ENCODE data around the gene STXBP1.

The STXBP1 gene

DNA sequence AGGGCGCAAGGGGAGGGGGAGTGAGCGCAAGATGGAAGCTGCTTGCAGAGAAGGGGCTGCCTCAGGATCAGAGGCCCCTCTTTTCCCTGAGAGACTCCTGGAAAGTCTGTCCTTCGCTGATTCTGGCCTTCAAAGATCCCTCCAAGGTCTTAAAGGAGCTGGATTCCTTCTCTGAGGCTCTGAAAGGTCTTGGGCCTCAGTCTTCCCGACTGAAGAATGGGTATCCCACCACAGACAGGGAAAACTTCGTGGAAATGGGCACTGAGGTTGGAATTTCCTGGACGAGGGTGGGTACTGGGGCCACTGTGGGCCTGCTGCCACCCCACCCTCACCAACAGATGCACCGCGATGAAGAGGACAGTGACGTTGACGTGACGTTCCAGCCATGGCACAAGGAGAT is 100.3 kb downstream of the STXBP1 start:
- Histone ChIP-seq H3K36me3 (ENCODE audit: low read length) (no peaks in the 10 kb centered on the region), H3K27ac (ENCODE audit: low read depth, low read length) (no peak overlapping the region), H3K4me2 (ENCODE audit: low read depth, low read length, poor library complexity, severe bottlenecking) (no peak overlapping the region), H4K20me1 (ENCODE audit: low read depth, low read length) (no peaks in the 10 kb centered on the region), H3K9me2 (replicated peaks; ENCODE audit: insufficient read depth, low read length) (no peaks in the 10 kb centered on the region), H3F3A (ENCODE audit: insufficient read depth) (no peaks in the 10 kb centered on the region), H3K27me3 (ENCODE audit: low read length) (no peaks in the 10 kb centered on the region), H3K79me2 (ENCODE audit: insufficient read depth, low read length) (no peaks in the 10 kb centered on the region), H3K9me3 (ENCODE audit: insufficient read depth, low read length) (no peaks in the 10 kb centered on the region; the same call in 1 of the 2 replicates), H3K4me3 (ENCODE audit: insufficient read depth, low read length, poor library complexity, severe bottlenecking) (no peak overlapping the region), H3K9ac (ENCODE audit: low read length) (no peak overlapping the region), H2AFZ (ENCODE audit: low read depth, low read length, severe bottlenecking) (no peak overlapping the region)
- TF ChIP-seq EZH2phosphoT487 (conservative IDR thresholded peaks at IDR 0.05; ENCODE audit: low read length): no peak
- TF ChIP-seq, protein P1, sequence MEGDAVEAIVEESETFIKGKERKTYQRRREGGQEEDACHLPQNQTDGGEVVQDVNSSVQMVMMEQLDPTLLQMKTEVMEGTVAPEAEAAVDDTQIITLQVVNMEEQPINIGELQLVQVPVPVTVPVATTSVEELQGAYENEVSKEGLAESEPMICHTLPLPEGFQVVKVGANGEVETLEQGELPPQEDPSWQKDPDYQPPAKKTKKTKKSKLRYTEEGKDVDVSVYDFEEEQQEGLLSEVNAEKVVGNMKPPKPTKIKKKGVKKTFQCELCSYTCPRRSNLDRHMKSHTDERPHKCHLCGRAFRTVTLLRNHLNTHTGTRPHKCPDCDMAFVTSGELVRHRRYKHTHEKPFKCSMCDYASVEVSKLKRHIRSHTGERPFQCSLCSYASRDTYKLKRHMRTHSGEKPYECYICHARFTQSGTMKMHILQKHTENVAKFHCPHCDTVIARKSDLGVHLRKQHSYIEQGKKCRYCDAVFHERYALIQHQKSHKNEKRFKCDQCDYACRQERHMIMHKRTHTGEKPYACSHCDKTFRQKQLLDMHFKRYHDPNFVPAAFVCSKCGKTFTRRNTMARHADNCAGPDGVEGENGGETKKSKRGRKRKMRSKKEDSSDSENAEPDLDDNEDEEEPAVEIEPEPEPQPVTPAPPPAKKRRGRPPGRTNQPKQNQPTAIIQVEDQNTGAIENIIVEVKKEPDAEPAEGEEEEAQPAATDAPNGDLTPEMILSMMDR (IDR thresholded peaks at IDR 0.05; ENCODE audit: insufficient read depth, low read length, poor library complexity, severe bottlenecking): no peak

DNA sequence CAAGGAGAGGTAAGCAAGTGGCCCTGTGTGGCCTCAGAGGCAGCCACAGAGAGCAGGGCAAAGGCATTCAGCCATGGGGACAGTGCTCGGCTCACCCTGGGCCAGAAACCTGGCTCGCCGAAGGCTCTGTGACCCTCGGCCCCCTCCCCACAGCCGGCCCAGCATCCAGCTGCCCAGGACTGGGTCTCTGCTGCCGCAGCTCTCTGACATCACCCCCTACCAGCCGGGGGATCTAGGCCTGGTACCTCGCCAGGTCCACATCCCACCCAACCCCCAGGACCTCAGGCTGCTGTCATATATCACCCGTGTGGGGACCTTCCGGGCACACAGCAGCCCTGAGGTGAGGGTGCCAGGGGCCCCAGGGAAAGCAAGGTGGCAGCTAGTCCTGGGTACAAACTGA is 100.8 kb downstream of the STXBP1 start:
- Histone ChIP-seq H3K9me3 (ENCODE audit: insufficient read depth, low read length) (no peaks in the 10 kb centered on the region; the same call in 1 of the 2 replicates), H3K27ac (ENCODE audit: low read depth, low read length) (no peak overlapping the region), H4K20me1 (ENCODE audit: low read depth, low read length) (no peaks in the 10 kb centered on the region), H3K9me2 (replicated peaks; ENCODE audit: insufficient read depth, low read length) (no peaks in the 10 kb centered on the region), H3K9ac (ENCODE audit: low read length) (no peak overlapping the region), H3K4me2 (ENCODE audit: low read depth, low read length, poor library complexity, severe bottlenecking) (no peak overlapping the region), H2AFZ (ENCODE audit: low read depth, low read length, severe bottlenecking) (no peak overlapping the region), H3K4me3 (ENCODE audit: insufficient read depth, low read length, poor library complexity, severe bottlenecking) (no peak overlapping the region), H3K79me2 (ENCODE audit: insufficient read depth, low read length) (no peaks in the 10 kb centered on the region), H3K36me3 (ENCODE audit: low read length) (no peaks in the 10 kb centered on the region), H3F3A (ENCODE audit: insufficient read depth) (no peaks in the 10 kb centered on the region), H3K27me3 (ENCODE audit: low read length) (no peaks in the 10 kb centered on the region)
- TF ChIP-seq, protein P1 (IDR thresholded peaks at IDR 0.05; ENCODE audit: insufficient read depth, low read length, poor library complexity, severe bottlenecking): no peak
- no peak for TF ChIP-seq EZH2phosphoT487 (conservative IDR thresholded peaks at IDR 0.05; ENCODE audit: low read length)

DNA sequence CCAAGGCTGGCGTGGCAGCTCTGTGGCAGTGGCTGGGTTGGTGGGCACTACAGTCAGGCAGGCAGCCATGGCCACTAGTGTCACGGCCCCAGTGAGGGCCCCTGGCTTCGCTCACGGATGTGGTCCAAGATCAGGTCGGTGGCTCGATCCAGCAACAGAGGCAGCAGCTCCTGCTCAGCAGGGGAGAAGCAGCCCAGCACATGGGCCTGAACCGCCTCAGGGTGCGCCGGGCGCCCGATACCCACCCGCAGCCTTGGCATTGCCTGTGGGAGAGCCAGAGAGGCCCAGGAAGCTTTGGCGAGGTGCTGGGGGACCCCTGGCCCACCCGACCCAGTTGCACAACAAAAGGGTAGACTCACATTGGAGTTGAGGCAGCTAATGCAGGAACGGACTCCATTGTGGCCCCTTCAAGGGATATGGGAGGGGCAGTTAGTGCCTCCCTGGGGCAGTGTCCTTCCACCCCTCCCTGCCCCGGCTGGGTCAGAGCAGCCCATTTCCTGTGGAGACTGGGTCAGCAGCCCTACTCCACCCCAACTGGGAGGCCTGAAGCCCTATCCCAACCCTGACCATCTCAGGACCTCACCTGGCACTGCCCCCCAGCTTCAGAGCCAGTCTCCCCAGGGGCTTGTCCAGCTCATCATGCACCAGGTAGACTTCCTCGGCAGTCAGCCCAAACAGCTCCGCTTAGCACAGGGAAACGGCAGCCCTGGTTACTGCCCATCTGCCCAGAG is 102.1 kb downstream of the STXBP1 start:
- Histone ChIP-seq H2AFZ (ENCODE audit: low read depth, low read length, severe bottlenecking) (no peak overlapping the region), H3K4me3 (ENCODE audit: insufficient read depth, low read length, poor library complexity, severe bottlenecking) (no peak overlapping the region), H3K9me2 (replicated peaks; ENCODE audit: insufficient read depth, low read length) (no peaks in the 10 kb centered on the region), H3K4me2 (ENCODE audit: low read depth, low read length, poor library complexity, severe bottlenecking) (peak overlapping the region; percentile 35), H3K36me3 (ENCODE audit: low read length) (no peaks in the 10 kb centered on the region), H3K27me3 (ENCODE audit: low read length) (no peaks in the 10 kb centered on the region), H4K20me1 (ENCODE audit: low read depth, low read length) (no peaks in the 10 kb centered on the region), H3K27ac (ENCODE audit: low read depth, low read length) (no peak overlapping the region), H3K9me3 (ENCODE audit: insufficient read depth, low read length) (no peaks in the 10 kb centered on the region), H3F3A (ENCODE audit: insufficient read depth) (no peaks in the 10 kb centered on the region), H3K9ac (ENCODE audit: low read length) (no peak overlapping the region), H3K79me2 (ENCODE audit: insufficient read depth, low read length) (no peaks in the 10 kb centered on the region)
- TF ChIP-seq EZH2phosphoT487 (conservative IDR thresholded peaks at IDR 0.05; ENCODE audit: low read length): no peak
- TF ChIP-seq, protein P1 (IDR thresholded peaks at IDR 0.05; ENCODE audit: insufficient read depth, low read length, poor library complexity, severe bottlenecking): no peak
